KG1 (cell line): ENCODE data around the gene ARHGAP28.

Source experiments
- DNase-seq: peaks from one replicate; lab custom pipeline; 2025; lab: John Stamatoyannopoulos, UW

Gene ARHGAP28

DNA sequence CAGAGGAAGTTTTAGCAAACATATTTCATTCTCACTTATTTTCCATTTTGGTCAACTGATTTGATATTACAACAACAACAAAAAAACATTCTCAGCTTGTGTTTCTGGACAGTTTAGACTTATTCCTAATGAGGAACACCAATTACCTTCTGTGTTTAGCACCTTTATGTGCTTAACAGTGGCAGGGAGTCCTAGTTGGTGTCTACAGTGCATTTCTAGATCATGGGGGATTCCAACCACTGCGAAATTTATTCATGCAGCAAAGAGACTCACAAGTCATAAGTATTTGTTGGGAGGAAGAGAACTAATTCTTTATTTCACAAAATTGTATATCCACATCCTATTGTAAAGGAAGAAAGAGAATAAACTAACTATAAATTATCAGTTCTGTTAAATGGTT, 4.2 kb downstream of the ARHGAP28 start:
- no peak for DNase-seq

DNA sequence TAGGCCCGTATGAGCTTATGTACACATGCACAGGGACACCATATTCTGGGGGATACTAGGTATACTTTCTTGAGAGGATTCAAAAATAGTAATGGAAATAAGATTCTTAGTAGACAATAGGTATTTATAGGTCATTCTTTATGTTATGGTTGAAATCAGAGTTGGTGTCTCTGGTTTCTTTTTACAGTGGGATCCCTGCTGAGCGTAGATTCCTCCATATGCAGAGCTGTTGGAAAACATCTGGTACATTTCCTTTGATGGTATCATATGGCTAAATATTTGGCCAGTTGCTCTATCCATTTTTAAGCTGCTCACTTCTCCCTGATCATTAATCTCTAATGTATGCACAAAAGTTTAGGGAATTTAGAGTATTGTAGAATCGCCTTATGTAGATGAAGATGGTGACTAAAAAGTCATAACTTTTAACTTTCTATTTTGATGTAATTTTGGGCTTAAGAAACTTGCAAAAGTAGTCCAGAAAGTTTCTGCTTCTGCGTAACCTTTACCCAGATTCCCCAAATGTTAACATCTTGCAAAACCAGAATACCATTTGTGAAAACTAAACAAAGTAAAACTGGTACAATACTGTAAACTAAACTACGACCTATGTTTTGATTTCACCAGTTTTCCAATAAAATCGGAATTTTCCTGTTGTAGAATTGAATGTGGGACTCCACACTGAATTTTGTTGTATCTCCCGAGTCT, 5.4 kb downstream of the ARHGAP28 start:
- DNase-seq, result no peak

DNA sequence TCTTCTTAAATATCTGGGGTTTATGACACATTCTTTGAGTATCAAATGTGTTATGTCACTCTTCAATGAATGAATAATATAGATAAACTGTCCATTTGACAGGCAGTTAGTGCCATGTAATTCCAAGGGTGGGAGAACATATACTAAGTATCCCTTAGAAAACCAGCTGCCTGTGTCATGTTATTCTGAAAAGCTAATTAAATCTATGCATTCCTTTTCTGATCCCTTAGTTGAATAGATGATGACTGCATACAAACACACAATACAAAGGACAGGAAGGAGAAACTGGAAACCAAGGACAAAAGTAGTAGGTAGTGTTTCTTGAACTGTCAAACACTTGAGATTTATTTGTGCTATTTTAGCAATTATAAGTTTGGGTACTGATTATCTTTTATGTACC, 8.3 kb downstream of the ARHGAP28 start:
- no peak for DNase-seq

DNA sequence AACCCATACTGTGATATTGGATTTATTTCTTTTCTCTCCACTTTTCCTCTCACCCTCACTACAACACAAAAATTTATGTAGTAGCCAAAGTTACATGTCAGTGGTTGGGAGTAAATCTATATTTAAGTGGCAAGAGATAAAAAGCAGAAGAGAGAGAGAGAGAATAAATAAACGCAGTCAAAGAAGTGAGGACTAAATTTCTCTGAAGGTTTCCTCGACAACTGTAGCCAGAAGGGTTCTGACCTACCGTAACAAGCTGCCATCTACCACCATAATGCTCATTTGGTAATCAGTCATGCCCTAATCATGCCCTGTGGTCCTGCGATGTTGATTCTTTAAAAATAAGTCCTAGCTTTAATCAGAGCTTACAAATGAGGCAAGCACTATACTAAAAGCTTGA, 9.1 kb downstream of the ARHGAP28 start:
- DNase-seq, result no peak

DNA sequence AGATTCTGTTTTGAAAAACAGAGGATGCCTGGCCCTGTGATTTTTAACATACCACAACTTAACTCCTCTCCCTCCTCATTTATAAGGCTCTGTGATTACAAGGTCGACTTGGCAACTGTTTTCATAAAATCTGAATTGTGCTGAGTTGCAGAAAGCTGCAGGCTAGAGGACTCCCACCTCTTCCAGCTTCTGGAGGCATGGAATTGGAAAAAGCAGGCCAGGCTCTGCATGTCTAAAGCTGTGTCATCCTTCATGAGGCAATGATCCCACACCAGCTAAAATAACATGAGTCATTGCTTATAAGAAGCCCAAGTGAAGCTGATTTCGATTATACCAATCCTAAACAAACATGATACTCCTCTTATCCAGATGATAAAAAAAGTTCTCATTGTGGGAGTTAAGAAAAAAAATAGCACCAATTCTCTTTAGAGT, 11.7 kb downstream of the ARHGAP28 start:
- DNase-seq, result no peak

DNA sequence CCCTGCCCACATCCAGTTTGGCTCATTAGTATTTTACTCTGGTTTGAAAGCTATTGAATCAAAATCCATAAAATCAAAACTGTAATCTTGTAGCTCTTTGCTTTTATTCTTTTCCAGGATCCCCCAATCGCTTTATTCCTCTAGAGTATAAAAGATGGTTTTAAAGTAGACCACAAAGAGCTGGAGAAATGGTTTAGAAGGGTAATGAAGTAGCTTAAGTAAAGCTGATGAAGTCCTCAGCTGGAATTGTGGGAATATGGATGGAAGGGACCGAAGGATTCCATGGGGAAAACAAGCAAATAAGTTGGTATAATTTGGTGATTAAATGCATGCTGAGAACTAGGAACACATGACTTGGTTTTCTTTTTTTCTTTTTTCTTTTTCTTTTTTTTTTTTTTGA, 12.3 kb downstream of the ARHGAP28 start:
- no peak for DNase-seq

DNA sequence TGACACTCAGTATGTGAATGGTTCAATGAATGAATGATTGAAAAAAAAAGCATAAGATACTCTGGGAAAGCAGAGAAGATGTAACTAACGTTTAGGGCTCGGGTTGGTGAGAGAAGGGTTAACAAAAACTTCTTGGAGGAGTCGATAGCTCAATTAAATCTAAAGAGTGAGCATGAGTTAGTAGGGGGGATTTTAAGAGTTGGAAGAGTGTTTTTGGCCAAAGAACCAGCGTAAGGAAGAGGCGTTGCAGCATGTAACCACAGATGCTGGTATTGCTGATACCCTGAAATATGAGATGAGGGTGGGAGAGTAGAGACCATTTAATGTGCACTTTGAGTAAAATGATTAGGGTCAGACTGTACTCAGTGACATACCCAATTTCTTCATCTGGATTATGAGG, 14.5 kb downstream of the ARHGAP28 start:
- no peak for DNase-seq

DNA sequence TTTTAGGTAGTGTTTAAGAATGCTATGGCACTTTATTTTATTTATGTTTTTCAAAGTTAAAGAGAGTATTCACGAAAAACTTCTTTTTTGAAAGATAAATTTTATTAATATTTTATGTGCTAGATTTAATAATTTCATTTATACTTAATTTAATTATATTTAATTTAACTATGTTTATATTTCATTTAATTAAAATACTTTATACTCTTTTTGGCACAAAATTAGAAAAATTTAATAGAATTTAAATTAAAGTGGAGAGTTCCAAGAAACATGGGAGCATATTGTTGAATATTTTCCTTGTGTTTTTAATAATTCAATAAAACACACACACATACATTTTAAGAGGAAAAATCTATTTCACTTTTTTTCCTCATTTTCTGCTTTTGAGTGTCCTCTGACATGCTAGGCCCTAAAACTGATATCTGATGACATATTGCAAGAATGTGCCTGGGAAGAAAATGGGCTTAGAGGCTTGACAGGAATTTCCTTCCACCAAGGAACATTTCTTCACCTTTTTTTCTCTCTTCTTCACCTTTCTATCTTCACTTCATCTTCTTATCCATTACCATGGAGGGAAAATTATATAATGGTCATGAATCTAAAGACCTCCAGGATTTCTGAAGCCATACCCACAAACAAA, 15.4 kb downstream of the ARHGAP28 start:
- DNase-seq, result no peak

DNA sequence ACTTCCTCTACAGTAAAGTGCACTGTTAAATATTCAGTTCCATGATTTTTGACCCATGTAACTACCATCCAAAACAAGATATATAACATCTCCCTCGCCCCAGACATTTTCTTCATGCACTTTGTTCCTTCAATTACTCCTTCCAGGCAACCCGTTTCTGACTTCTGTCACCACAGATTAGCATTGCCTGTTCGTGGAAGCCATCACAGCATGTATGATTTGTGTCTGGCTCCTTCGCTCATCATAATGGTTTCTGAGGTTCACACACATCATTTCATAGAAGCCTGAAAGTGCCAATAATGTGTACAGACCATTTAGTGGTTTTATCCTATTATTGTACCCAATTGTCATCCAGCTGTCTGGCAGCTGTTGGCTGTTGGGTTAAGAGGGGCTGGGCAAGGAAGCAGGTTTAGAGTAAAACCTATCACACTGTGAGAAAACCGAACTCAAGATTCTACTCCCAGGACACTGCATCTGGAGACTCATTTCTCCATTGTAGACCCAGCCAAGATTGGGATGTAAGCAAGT, 16.1 kb downstream of the ARHGAP28 start:
- no peak for DNase-seq

DNA sequence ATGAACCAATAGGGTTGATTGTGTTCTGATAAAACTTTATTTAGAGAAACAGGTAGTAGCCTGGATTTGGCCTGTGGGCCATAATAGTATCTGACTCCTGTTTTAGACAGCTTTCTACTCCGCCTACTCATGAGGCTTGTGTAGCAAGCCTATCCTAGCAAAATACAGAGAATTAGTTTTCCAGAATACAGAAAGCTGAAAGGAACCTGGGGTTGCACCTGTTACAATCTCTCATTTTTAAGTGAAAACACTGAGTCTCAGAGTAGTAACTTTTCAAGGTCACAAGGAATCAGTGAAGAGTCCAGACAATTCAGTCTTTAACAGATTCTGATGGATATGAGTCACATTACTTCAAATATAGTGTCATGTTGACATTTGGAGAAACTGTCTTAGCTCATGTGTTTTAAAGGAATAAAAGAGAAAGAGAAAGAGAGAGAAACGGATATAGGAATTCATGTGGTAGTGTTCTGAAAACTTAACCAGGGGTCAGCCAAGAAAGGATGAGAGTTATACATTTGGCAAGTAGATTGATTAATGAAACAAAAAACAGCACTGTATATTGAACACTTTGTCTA, 17.0 kb downstream of the ARHGAP28 start:
- no peak for DNase-seq

DNA sequence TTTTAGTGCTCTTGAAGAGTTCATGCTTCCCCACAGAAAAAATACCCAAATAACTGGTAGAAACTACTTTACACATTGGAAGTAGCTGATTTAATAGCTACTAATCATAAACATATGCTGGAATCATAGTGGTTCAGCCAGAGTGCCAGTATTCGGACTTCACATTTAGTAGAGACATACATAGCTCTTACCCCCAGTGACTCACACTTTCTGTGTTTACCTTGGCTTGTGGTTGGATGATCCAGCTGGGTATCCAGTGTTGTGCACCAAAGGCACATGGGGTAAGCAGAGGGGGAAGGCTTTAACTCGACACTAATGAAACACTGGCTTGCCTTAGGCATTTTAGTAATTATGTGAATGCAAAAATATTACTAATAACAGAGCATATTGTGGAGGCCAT, 18.1 kb downstream of the ARHGAP28 start:
- no peak for DNase-seq

DNA sequence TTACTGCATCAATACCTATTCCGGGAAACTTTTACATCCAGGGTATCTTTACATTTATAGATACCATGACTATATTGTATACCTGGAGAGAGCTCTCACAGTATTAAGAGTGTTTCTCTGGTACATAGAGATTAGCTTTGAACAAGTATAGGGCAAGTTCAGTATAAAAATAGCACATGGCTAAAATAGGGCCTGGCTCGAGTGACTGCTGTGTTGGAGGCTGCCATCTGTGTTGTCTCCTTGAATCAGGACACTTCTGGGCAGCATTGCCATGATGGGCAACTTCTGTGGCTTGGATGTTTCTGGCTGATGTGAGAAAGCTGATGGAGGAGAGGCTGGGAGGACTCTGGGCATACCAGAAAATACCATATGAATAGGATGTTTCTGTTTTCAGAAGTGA, 18.7 kb downstream of the ARHGAP28 start:
- DNase-seq, result no peak

DNA sequence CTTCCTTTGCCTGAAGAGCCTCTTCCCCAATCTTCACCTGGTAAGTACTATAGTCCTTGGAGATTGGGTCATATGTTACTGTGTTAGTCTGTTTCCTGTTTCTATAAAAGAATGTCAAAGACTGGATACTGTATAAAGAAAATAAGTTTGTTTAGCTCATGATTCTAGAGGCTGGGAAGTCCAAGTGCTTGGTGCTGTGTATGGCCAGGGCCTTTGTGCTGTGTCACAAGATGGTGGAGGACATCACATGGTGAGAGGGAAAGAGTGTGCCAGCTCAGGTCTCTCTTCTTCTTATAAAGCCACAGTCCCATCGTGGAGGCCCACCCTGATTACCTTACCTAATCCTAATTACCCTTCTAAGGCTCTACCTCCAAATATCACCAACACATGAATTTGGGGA, 20.9 kb downstream of the ARHGAP28 start:
- DNase-seq, result no peak

DNA sequence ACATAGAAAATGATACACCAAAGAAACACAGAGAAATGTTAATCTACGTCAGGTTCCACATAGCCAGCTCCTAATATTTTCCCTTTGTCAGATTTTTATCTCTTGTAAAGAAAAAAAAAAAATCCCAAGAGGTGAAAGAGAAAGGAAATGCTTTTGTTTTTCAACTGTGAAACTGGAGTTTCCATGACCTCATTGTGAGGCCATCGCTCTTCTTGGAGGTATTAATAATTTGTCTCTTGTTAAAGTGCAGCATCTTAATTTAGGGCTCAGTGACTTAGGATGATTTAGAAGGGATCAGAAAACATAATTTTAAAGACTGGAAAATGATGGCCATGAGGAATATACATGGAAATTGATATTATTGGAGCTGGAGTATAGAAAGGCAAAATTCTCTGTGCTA, 21.7 kb downstream of the ARHGAP28 start:
- DNase-seq, result no peak

DNA sequence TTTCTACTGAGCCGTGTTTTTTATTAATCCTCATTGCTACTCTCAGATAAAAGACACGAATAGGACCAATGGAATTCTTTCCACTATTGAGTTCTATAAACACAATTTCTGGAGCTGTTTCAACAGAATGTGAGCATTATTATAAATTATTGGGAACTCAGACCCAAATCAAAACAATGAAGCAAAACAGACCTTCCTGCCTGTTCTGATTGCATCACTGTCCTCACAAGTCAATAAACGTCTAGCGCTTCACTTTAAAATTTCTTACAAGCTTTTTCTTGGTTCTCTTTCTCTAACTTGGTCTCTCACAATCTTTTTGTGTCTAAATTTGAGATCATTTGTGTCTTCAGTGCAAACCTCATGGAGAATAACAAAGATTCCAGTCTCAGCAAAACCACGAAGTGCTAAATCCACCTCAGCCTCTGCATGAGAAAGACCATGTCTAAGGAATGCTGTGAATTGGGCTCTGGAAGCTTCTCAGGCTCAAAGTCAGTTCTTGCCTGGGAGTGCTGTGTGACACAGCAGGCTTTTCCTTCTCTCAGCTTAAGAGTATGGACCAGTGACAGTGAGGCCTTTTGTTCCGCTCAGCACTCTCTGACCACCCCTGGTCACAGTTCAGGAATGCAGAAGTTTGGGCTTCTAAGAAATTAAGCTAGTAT, 22.8 kb downstream of the ARHGAP28 start:
- no peak for DNase-seq

DNA sequence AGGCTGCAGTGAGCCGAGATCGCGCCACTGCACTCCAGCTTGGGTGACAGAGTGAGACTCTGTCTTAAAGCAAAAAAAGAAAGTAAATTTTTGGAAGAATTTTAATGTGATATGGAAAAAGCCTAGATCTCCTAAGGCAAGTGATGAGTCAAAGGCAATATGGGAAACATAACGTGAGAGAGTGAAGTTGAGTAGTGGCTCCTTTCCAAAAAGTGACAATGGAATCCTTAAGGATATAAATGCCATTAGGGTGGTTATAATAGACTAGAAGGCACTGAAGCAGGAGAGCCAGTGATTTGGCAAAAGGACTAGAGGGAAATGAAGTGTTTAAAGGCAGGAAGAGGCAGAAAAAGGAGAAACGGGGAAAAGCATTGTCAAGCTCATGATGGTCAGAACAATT, 25.6 kb downstream of the ARHGAP28 start:
- no peak for DNase-seq

DNA sequence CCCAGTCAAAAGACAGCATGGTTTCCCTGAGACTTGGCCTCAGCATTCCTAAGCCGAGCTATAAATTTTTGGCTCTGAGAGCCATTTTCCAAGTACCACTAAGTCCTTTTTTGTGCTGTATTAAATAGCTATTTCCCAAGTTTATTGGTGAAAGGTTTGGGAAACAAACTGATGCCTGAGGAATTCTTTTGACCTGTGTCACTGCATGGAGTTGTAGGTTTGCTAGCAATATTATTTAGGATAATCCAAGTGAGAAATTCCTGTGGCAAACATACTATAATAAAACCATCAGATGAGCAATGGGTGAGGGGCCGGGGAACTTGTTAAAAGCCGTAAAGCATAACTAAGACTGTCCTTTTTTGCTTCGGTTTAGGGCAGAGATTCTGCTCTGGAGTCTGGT, 28.4 kb downstream of the ARHGAP28 start:
- DNase-seq, result no peak

DNA sequence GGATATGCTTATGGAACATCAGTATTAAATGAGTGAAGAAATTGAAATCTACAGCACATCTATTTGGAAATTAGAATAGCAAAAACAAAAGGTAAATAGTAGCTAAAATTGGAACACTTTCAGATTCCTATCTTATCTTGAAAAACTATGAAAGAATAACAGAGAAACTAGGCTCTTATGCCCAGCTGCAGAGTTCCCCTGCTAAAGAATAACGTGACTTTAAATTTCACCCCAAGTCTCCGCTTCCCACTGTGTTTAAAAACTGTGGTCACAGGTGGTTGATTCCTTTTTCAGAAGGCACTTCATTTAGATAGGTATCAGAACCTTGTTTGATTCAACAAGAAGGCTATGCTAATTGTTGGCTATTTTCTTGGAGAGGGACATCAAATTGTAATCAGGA, 30.1 kb downstream of the ARHGAP28 start:
- no peak for DNase-seq

DNA sequence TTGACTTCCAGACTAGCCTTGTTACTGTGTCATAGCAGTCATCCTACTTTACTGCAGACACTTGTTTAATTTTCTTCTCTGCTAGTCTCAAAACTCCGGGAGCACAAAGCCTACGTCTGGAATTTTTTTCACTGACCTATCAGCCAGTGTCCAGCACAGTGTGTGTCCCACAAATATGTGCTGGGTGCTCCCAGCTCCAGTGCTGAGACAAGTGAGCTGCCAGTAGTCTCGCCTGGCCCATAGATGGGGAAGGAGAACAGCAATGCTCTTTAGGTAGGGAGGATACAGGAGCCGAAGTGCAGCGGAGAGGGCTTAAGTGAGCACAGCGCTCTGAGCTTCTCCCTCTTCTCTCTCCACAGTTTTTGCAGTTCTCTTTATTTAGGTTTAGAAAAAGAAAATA, 34.0 kb downstream of the ARHGAP28 start:
- no peak for DNase-seq

DNA sequence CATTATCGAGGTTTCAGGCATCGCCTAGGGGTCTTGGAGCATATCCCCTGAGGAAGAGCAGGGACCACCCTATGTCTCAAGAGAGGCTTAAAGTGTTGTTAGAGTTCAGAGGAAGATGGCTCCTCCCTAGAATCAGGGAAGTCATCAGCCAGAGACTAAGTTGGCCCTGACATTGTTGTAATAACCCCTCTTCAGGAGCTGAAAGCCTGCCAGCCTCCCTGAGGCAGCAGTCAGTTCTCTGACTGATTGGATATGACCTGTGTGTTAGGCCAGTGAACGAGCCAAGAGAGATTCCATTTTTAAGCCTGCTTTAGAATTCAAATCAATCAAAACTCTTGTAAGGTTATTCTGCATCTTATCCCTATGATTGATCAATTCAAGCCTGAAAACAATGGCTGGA, 34.9 kb downstream of the ARHGAP28 start:
- no peak for DNase-seq

DNA sequence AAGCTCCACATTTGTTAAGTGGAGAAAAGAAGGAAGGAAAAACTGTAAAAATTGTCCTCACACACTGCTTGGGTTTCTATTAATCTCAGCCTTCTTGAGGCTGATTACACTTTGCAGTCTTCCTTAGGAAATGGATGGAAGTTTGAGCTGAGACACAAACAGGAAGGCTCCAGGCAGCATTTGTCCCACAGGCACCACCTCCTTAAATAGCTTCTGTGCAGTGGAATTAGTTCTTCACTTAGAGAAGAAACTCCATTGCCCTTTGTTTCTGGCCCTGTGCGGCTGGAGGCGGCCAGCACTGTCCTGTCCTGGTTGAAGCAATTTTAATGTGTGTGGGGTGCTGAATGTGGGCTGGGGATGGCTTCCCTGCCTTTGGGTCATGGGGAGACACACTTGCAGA, 44.3 kb downstream of the ARHGAP28 start:
- DNase-seq, result no peak

DNA sequence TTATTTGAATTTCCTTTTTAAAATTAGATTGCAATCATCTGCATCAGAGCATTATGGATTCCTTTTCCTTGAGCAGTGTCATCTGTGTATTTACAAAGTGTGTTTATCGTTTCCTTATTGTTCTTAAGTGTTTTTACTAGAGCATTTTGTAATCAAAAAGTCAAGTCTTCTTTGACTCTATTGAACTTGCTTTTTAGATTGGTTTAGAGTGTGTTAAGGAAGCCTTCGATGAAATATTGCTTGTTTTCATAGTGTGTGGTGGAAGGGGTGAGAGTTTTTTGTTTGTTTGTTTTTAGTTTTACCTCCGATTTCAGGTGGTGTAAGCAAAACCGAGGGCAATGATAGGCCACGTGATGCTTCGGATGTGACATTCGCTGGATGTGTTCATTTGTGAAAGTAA, 45.7 kb downstream of the ARHGAP28 start:
- no peak for DNase-seq

DNA sequence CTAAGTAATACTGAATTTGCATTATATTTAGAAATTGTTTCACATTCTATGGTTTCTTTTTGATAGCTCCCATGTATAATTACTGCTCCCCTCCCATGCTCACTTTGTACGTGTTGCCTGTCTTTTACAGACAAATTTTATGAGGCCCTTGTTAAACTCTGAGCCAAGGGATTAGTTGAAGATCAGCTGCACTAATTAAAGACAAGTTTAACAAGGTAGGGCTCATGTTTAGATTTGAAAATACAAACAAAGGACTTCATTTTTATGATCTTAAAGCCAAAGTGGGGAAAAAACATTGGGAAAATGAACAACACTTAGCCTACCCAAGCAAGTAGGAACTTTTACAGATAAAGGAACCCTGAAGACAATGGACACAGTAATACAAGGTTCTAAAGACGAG, 46.2 kb downstream of the ARHGAP28 start:
- DNase-seq, result no peak
